Upper lobe of left lung (tissue), 6 donors: ENCODE measurements around the gene TRIM71. TPM values are rescaled to one million over a fixed set of nuclear protein-coding genes. Genes with fewer than 3 reads are reported as not detected.

Source experiments
- ATAC-seq, 2 donors: fragments of 200-7000 bp; cut with Tn5 transposase; one replicate each; pipeline ENCODE4 v1.9.1; 2022; ENCODE audit warnings: mild to moderate bottlenecking in 2 of 2, moderate library complexity in 2 of 2; ENCODE audit not compliant: low FRiP score in 2 of 2
- DNase-seq, 2 donors: peaks; one replicate each; pipeline ENCODE4 v3.0.0-alpha.2; 2019 to 2020
- H3K27ac ChIP-seq, 4 donors: fragments of 200-600 bp; sonication (generic); one replicate each; pipeline ENCODE4 v1.5.1; 2016 to 2019
- H3K27me3 ChIP-seq, 4 donors: fragments of 200-600 bp; sonication (generic); one replicate each; pipeline ENCODE4 v1.5.1; 2017 to 2019
- H3K36me3 ChIP-seq, 4 donors: fragments of 200-600 bp; sonication (generic); one replicate each; pipeline ENCODE4 v1.5.1; 2016 to 2019
- H3K4me1 ChIP-seq, 4 donors: fragments of 200-600 bp; sonication (generic); one replicate each; pipeline ENCODE4 v1.5.1; 2018 to 2019
- H3K4me3 ChIP-seq, 4 donors: fragments of 200-600 bp; sonication (generic); one replicate each; pipeline ENCODE4 v1.5.1; 2017 to 2019; ENCODE audit warnings: mild to moderate bottlenecking in 2 of 4, moderate library complexity in 1 of 4
- H3K9me3 ChIP-seq, 4 donors: fragments of 200-600 bp; sonication (generic); one replicate each; pipeline ENCODE4 v1.5.1; 2018 to 2019
- EP300 ChIP-seq, 4 donors: sonication (generic); formaldehyde crosslinking; IDR thresholded peaks; one replicate each; pipeline ENCODE4 v1.5.1; 2017; ENCODE audit warnings: antibody characterized with exemption in 4 of 4, control low read depth in 2 of 4
- POLR2A ChIP-seq, 4 donors: fragments of 450-650 bp; IDR thresholded peaks; one replicate each; pipeline ENCODE4 v1.5.1; 2016 to 2017; ENCODE audit warnings: antibody characterized with exemption in 4 of 4, mild to moderate bottlenecking in 2 of 4
- POLR2AphosphoS5 ChIP-seq, 2 donors: sonication (generic); formaldehyde crosslinking; IDR thresholded peaks; one replicate each; pipeline ENCODE4 v1.5.1; 2017; ENCODE audit warnings: antibody characterized with exemption in 2 of 2
- WGBS, 2 donors: methylation state at CpG; one replicate each; pipeline ENCODE4 v1.1.5; 2017 to 2018; 5-methylcytosine and 5-hydroxymethylcytosine counted together
- total RNA-seq, 6 donors: library from RNA; depleted of rRNA in 4 of 6; stranded (reverse); fragments of >200 nt in 4 of 6; gene quantifications; one replicate each; pipeline versions ENCODE4 v1.1.0 to v1.2.1, GENCODE V29; 2016 to 2021
- TF ChIP-seq, protein P1 (sequence below), 6 experiments: fragments of 450-650 bp in 4 of 6; fragments of 200-600 bp in 2 of 6; sonication (generic) in 2 of 6; IDR thresholded peaks; one replicate each; pipeline ENCODE4 v1.5.1; 2016 to 2019; ENCODE audit warnings: antibody characterized with exemption in 6 of 6
- donor health status: DM: no; HTN: no; CAD: no; lungs with moderate emphysema.
- donor health status: DM: no; HTN: yes; CAD: no; lungs with severe emphysema.

TRIM71 gene
- total RNA-seq, 6 donors from 2014 or later, result 2.2 to 7.3 (median 3.8) TPM

- Histone ChIP-seq H3K27me3 (no peaks in the 10 kb centered on the region), H3K9me3 (no peaks in the 10 kb centered on the region), H3K4me1 (peaks cover 0 to 37% (median 18%) of the 10 kb centered on the region in 4 donors), H3K36me3 (no peaks in the 10 kb centered on the region), H3K4me3 (no peak overlapping the region), H3K27ac (peak overlapping the region in 2 of 4 donors; percentile 7 to 54)
- 23 to 52% methylated on average over 3 of the region's 3 CpGs for WGBS, 2 donors
- ATAC-seq (peak; percentile 25 to 58), DNase-seq (no peak)
- TF ChIP-seq POLR2AphosphoS5 (IDR thresholded peaks at IDR 0.05), result no peak
- TF ChIP-seq POLR2A (IDR thresholded peaks at IDR 0.05), result no peak
- no peak for TF ChIP-seq EP300 (IDR thresholded peaks at IDR 0.05)
- TF ChIP-seq, protein P1, sequence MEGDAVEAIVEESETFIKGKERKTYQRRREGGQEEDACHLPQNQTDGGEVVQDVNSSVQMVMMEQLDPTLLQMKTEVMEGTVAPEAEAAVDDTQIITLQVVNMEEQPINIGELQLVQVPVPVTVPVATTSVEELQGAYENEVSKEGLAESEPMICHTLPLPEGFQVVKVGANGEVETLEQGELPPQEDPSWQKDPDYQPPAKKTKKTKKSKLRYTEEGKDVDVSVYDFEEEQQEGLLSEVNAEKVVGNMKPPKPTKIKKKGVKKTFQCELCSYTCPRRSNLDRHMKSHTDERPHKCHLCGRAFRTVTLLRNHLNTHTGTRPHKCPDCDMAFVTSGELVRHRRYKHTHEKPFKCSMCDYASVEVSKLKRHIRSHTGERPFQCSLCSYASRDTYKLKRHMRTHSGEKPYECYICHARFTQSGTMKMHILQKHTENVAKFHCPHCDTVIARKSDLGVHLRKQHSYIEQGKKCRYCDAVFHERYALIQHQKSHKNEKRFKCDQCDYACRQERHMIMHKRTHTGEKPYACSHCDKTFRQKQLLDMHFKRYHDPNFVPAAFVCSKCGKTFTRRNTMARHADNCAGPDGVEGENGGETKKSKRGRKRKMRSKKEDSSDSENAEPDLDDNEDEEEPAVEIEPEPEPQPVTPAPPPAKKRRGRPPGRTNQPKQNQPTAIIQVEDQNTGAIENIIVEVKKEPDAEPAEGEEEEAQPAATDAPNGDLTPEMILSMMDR (IDR thresholded peaks at IDR 0.05), result no peak
Measured at GRCh38 chr3:32842531-32842931, 24.7 kb downstream of the TRIM71 start.

GRCh38 chr3:32842987-32843386 is 25.2 kb downstream of the TRIM71 start:
- ATAC-seq, result no peak
- TF ChIP-seq, protein P1 (IDR thresholded peaks at IDR 0.05), result no peak
- TF ChIP-seq EP300 (IDR thresholded peaks at IDR 0.05) (no peak), POLR2A (IDR thresholded peaks at IDR 0.05) (no peak), POLR2AphosphoS5 (IDR thresholded peaks at IDR 0.05) (no peak)

DNA sequence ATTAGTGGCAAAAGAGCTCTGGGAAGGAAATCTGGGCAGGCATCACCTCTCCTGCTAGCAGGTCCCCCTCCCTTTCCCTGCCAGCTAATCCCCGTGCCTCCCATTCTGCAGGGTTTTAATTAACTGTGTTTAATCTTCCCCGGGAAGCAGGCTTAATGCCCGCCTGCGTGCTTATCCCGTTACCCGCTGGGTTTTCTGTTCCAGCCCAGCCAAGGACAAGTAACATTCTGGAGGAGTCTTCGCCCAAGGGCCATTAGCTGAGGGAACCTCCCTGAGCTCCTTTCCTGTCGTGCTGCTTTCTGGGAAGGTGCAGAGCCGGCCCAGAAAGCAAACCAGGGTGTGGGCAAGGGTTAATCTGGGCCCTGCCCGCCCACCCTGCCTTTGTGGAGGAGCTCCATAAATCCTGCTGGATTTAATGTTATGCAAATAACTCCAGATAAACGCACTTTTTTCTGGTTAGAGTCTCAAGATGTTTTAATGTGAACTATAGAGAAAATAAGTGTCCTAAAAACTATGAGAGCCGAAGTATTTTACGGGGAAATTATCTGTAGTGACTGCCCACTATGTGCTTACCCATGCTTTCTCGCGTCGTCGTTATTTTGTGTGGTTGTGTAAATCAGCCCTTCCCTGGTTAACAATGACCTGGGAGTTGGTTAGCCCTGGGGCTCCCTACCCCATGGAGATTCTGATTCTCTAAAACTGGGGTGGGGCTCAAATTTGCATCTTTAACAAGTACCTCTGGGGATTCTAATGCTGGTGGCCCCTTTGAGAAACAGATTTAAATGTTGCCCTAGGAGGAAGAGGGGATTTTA is 25.9 kb downstream of the TRIM71 start:
- ATAC-seq (no peak), DNase-seq (no peak)
- H3K4me1 ChIP-seq, result peaks cover 0 to 37% (median 18%) of the 10 kb centered on the region in 4 donors
- TF ChIP-seq POLR2A (IDR thresholded peaks at IDR 0.05) (no peak), EP300 (IDR thresholded peaks at IDR 0.05) (no peak), POLR2AphosphoS5 (IDR thresholded peaks at IDR 0.05) (no peak)
- TF ChIP-seq, protein P1 (IDR thresholded peaks at IDR 0.05), result no peak
- H3K27me3 ChIP-seq, result no peaks in the 10 kb centered on the region
- 78 to 83% methylated on average over 17 of the region's 17 CpGs for WGBS, 2 donors
- no peaks in the 10 kb centered on the region for H3K36me3 ChIP-seq
- peak overlapping the region in 1 of 4 donors; percentile 7 for H3K27ac ChIP-seq
- no peaks in the 10 kb centered on the region for H3K9me3 ChIP-seq
- no peak overlapping the region for H3K4me3 ChIP-seq

More at GRCh38 chr3:32842987-32843386, 25.2 kb downstream of the TRIM71 start:
- H3K27ac ChIP-seq, result peak overlapping the region in 1 of 4 donors; percentile 7
- no peaks in the 10 kb centered on the region for H3K27me3 ChIP-seq
- H3K4me3 ChIP-seq, result no peak overlapping the region
- H3K36me3 ChIP-seq, result no peaks in the 10 kb centered on the region
- no peak for DNase-seq
- WGBS, 2 donors, result 31 to 49% methylated on average over 2 of the region's 2 CpGs
- H3K4me1 ChIP-seq, result peaks cover 0 to 37% (median 18%) of the 10 kb centered on the region in 4 donors
- H3K9me3 ChIP-seq, result no peaks in the 10 kb centered on the region

DNA sequence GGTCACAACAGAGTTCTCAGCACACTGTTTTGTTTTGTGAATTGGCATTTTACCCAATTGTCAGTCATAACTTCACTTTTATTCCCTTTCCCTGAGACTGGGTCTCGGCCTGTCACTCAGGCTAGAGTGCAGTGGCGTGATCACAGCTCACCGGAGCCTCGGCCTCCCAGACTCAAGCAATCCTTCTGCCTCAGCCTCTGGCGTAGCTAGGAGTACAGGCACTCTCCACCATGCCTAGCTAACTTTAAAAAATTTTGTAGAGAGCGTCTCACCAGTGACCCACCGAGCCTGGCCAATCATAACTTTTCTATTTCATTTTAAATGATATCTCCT is 26.5 kb downstream of the TRIM71 start:
- peaks cover 0 to 37% (median 18%) of the 10 kb centered on the region in 4 donors for H3K4me1 ChIP-seq
- H3K9me3 ChIP-seq, result no peaks in the 10 kb centered on the region
- DNase-seq, result no peak
- TF ChIP-seq POLR2AphosphoS5 (IDR thresholded peaks at IDR 0.05), result no peak
- TF ChIP-seq EP300 (IDR thresholded peaks at IDR 0.05), result no peak
- TF ChIP-seq POLR2A (IDR thresholded peaks at IDR 0.05), result no peak
- TF ChIP-seq, protein P1 (IDR thresholded peaks at IDR 0.05), result no peak
- WGBS, 2 donors, result 86 to 95% methylated on average over 7 of the region's 7 CpGs
- no peak for ATAC-seq
- no peaks in the 10 kb centered on the region for H3K27me3 ChIP-seq
- no peaks in the 10 kb centered on the region for H3K36me3 ChIP-seq
- no peak overlapping the region for H3K27ac ChIP-seq
- H3K4me3 ChIP-seq, result no peak overlapping the region
